Mucosa of rectum (tissue), 2 donors: ENCODE measurements around the gene C2CD3.

Source experiments
- H3K27ac ChIP-seq, 2 donors: one replicate each; pipeline ENCODE4 v1.7.0; 2013; ENCODE audit warnings: inconsistent platforms in 2 of 2, low read depth in 2 of 2, low read length in 2 of 2
- H3K27me3 ChIP-seq, 2 donors: one replicate each; pipeline ENCODE4 v1.7.0; 2013; ENCODE audit warnings: low read length in 2 of 2; ENCODE audit not compliant: control insufficient read depth in 2 of 2, insufficient read depth in 2 of 2
- H3K36me3 ChIP-seq, 2 donors: one replicate each; pipeline ENCODE4 v1.7.0; 2013; ENCODE audit warnings: low read length in 2 of 2; ENCODE audit not compliant: control insufficient read depth in 2 of 2, insufficient read depth in 2 of 2
- H3K4me1 ChIP-seq, 2 donors: one replicate each; pipeline ENCODE4 v1.7.0; 2013; ENCODE audit warnings: low read length in 2 of 2, mild to moderate bottlenecking in 1 of 2; ENCODE audit not compliant: control insufficient read depth in 2 of 2, insufficient read depth in 2 of 2
- H3K4me3 ChIP-seq, 2 donors: one replicate each; pipeline ENCODE4 v1.7.0; 2013; ENCODE audit warnings: low read length in 2 of 2
- H3K9ac ChIP-seq, 2 donors: one replicate each; pipeline ENCODE4 v1.7.0; 2013; ENCODE audit warnings: low read length in 2 of 2, low read depth in 1 of 2, mild to moderate bottlenecking in 1 of 2
- H3K9me3 ChIP-seq, 2 donors: one replicate each; pipeline ENCODE4 v1.7.0; 2013; ENCODE audit warnings: low read length in 2 of 2; ENCODE audit not compliant: control insufficient read depth in 2 of 2
- donor health status: healthy.
- donor health status: Normal muscosa, but diverticular disease.

C2CD3 gene

DNA sequence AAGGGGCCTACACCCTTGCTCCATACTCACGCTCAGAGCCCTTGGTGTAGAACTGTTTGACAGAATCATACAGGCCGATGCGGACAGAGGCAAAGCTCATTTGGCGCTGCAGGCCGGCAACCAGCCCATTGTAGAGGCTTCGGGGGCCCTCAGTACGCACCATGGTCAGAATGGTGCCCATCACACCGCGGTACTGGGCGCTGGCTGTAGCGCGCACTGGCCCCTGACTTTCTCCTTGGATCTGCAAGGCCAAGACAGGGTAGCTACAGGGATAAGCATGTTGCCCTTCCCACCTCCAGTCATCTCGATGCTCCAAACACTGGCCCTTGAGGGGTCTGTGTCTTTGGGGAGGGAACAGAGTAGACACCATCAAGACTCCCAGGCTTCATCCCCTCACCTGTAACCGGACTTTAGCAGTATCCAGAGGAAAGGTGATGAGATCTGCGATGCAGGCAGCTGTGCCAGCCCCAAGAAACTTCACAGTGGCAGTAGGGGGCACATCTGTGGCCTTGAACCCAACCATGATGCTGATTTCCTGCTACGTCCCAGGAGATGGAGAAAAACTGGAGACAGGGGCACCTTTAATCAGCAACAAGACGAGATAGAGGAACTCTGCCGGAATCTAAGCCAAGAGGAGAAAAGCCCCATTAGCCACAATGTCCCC lies 192.8 kb downstream of the C2CD3 start:
- Histone ChIP-seq H3K4me3 (no peak overlapping the region), H3K27ac (no peak overlapping the region), H3K27me3 (no peaks in the 10 kb centered on the region), H3K36me3 (peaks cover 33 to 41% of the 10 kb centered on the region in 2 donors), H3K4me1 (peaks cover 40 to 47% of the 10 kb centered on the region in 2 donors), H3K9ac (no peak overlapping the region), H3K9me3 (no peaks in the 10 kb centered on the region)

GRCh38 chr11:73976451-73977151 lies 194.2 kb downstream of the C2CD3 start:
- Histone ChIP-seq H3K4me3 (no peak overlapping the region), H3K9me3 (no peaks in the 10 kb centered on the region), H3K4me1 (peaks cover 38 to 46% of the 10 kb centered on the region in 2 donors), H3K27ac (no peak overlapping the region), H3K9ac (no peak overlapping the region), H3K36me3 (peaks cover 33 to 41% of the 10 kb centered on the region in 2 donors), H3K27me3 (no peaks in the 10 kb centered on the region)

- H3K27me3 ChIP-seq, result no peaks in the 10 kb centered on the region
- no peaks in the 10 kb centered on the region for H3K9me3 ChIP-seq
- H3K4me1 ChIP-seq, result peaks cover 33 to 38% of the 10 kb centered on the region in 2 donors
- no peak overlapping the region for H3K27ac ChIP-seq
- H3K9ac ChIP-seq, result no peak overlapping the region
- H3K36me3 ChIP-seq, result peaks cover 33 to 41% of the 10 kb centered on the region in 2 donors
- H3K4me3 ChIP-seq, result no peak overlapping the region
These were observed 195.4 kb downstream of the C2CD3 start for GRCh38 chr11:73975479-73975757.

DNA sequence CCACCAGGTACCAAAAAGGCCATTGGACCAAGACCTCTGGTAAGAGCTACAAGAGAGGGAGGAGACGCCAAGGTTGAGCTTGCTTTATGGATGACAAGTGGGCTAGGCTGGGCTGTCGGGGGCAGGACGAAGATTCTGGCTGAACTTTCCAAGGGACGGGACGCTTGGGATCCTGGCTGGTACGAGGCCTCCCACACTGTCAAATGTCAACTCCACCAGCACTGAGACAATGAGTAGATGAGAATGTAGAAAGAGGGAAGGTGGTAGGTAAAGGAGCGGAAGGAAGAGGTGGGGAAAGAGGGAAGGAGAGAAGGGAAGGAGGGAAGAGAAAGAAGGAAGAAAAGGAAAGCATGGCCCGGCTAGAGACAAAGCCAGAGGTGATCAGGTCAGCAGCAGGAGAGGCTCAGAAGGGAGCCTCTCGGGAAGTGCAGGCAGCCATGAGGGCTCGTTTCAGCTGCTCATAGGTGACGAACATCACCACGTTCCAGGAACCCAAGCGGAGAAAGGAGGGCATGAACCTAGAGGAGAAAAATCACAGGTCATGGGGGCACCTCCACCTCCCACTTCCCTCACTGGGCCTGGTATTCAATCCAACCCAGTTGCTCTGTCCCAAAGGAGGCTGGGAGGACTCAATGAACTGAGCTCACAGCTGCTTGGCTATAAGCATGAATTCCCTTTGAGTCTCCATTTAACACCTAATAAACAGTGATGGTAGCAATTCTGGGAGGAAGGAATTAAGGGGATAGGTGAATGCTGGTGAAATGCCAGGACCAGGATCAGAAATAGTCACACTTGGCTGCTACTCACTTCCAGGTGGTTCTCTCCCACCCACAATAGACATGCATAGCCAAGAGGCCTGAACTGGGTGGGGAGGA lies 196.0 kb downstream of the C2CD3 start:
- peaks cover 33 to 41% of the 10 kb centered on the region in 2 donors for H3K36me3 ChIP-seq
- no peak overlapping the region for H3K4me3 ChIP-seq
- no peaks in the 10 kb centered on the region for H3K9me3 ChIP-seq
- no peaks in the 10 kb centered on the region for H3K27me3 ChIP-seq
- H3K9ac ChIP-seq, result no peak overlapping the region
- H3K4me1 ChIP-seq, result peaks cover 27 to 32% of the 10 kb centered on the region in 2 donors
- H3K27ac ChIP-seq, result peak overlapping the region in 1 of 2 donors; percentile 43

DNA sequence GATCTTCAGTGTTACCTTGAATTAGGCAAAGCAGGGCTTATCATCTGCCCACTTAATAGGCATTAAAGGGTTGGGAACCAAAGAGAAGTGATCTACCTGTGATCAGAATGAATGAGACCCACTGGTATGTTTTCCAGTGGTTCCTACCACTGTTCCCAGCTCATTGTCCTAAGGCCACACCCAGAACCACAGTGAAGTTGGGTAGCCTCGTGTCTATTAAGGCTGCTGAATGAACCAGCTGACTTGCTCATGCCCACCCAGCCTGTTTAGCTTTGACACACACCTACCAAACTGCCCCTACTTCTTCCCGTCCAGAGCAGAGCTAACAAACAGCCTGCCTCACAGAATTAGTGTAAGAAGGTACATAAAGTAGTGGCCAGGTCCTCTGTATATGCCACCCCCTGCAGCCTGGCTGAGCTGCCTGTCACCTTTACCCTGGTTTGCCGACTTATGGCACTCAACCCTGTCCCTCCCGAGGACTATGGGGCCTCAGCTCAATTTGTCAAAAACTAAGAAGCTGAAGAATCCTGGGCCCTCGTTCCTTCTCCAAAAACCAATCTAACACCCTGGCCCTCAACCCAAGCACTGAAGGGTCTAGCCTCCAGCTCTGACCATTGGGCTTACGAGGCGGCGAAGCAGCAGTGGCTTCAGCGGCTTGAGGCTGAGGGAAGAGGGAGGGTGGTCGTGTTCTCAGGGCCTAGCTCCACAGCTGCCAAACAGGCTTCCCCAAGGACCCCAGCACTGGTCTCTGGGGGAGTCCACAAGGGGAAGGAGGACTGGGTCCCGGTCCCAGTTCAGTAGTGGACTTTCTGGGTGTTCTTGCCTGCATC lies 198.0 kb downstream of the C2CD3 start:
- Histone ChIP-seq H3K9ac (no peak overlapping the region), H3K27me3 (no peaks in the 10 kb centered on the region), H3K9me3 (no peaks in the 10 kb centered on the region)

DNA sequence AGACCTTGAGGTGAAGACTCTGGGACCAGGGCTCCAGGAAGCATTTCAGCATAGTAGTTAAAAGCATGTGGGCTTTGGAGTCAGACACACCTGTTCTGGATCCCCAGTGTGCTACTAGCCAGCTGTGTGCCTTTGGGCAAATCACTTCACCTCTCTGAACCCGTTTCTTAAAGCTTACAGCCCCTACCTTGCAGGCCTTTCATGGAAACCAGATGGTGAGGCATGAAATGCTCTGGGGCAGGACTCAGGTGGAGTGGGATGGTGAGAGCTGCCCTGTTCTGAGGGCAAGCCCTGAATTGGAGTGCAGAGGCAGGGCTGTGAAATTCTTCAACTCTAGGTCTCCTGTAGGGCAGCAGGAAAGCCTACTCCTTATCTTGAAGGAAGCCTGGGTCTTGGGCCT lies 198.6 kb downstream of the C2CD3 start:
- peaks cover 20 to 28% of the 10 kb centered on the region in 2 donors for H3K36me3 ChIP-seq
- no peaks in the 10 kb centered on the region for H3K27me3 ChIP-seq
- H3K4me3 ChIP-seq, result no peak overlapping the region
- H3K9me3 ChIP-seq, result no peaks in the 10 kb centered on the region
- H3K27ac ChIP-seq, result no peak overlapping the region
- no peak overlapping the region for H3K9ac ChIP-seq
- H3K4me1 ChIP-seq, result peaks cover 17 to 20% of the 10 kb centered on the region in 2 donors

More for the DNA sequence above, 198.0 kb downstream of the C2CD3 start:
- H3K36me3 ChIP-seq, result peaks cover 27 to 34% of the 10 kb centered on the region in 2 donors
- peaks cover 20% of the 10 kb centered on the region in 2 donors for H3K4me1 ChIP-seq
- peak overlapping the region in 1 of 2 donors; percentile 3 for H3K27ac ChIP-seq
- no peak overlapping the region for H3K4me3 ChIP-seq

DNA sequence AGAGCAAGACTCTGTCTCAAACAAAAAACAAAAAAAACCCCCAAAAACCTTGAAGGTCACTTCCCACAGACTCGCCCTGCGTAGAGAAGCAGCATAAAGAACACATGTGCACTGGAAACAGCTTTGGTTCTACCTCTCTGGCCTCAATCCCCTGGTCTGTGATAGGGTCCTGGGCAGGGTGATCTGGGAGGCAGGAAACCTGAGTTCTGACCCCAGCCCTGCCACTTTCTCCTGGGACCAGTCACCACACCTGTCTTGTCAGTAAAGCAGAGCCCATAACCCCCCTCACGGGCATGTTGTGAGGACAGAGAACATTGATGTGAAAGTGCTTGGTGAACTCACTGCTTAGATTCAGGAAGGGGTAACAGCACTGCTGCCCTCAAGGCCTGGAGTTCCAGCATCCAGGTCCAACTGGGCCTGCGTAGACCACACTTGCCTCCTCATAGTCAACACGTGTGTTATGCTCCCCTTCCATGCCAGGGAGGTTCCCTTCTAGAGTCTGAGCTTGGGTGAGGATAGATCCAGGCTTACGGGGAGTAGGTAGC lies 199.6 kb downstream of the C2CD3 start:
- H3K4me1 ChIP-seq, result peaks cover 17 to 20% of the 10 kb centered on the region in 2 donors
- H3K27me3 ChIP-seq, result no peaks in the 10 kb centered on the region
- no peak overlapping the region for H3K27ac ChIP-seq
- H3K4me3 ChIP-seq, result no peak overlapping the region
- H3K9ac ChIP-seq, result no peak overlapping the region
- H3K36me3 ChIP-seq, result peaks cover 11 to 18% of the 10 kb centered on the region in 2 donors
- H3K9me3 ChIP-seq, result no peaks in the 10 kb centered on the region

DNA sequence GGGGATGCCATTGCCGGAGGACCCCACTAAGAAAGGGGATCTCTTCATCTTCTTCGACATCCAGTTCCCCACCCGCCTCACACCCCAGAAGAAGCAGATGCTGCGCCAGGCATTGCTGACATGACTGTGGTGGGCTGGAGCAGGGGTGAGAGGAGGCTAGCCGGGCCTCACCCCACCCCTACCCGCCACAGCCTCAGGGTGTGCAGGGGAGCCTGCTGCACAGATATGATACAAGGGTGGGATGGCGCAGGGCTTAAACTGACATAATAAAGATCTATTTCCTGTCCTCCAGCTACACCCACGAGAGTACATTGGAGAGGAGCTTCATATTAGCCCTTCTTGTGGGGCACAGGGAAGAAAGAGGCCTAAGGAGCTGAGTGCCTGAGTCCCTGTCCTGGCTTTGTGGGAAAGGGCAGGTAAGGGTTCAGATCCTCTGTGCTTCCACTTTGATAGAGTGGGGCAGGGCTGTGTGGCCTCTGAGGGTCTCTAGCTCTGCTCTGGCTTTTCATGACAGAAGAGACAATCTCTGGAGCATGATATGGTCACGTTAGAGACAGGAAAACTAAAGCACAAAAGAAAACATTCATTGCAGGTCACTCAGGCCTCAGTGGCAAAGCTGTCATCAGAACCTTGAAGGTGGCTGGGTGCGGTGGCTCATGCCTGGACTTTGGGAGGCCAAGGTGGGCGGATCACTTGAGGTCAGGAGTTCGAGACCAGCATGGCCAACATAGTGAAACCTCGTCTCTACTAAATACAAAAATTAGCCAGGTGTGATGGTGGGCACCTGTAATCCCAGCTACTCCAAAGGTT lies 200.6 kb downstream of the C2CD3 start:
- Histone ChIP-seq H3K36me3 (peaks cover 3 to 8% of the 10 kb centered on the region in 2 donors), H3K4me3 (no peak overlapping the region), H3K4me1 (peaks cover 17 to 20% of the 10 kb centered on the region in 2 donors), H3K27ac (no peak overlapping the region), H3K9ac (no peak overlapping the region), H3K27me3 (no peaks in the 10 kb centered on the region), H3K9me3 (no peaks in the 10 kb centered on the region)

GRCh38 chr11:73969091-73969490 lies 201.7 kb downstream of the C2CD3 start:
- Histone ChIP-seq H3K9ac (no peak overlapping the region), H3K9me3 (no peaks in the 10 kb centered on the region), H3K27me3 (no peaks in the 10 kb centered on the region), H3K27ac (no peak overlapping the region), H3K4me1 (peaks cover 13 to 17% of the 10 kb centered on the region in 2 donors), H3K4me3 (no peak overlapping the region), H3K36me3 (no peaks in the 10 kb centered on the region)
